Measurements from ENCODE around the gene UTP14C.
"Not testable (repeated sequence)": the region's sequence is repeated elsewhere in the genome, so short reads cannot be mapped to it uniquely, and the experiment has no call there.

UTP14C gene

GRCh38 chr13:52027832-52028231, 3.3 kb downstream of the UTP14C start:
- TF ChIP-seq CTCF (IDR thresholded peaks at IDR 0.05; ENCODE audit: extremely low read depth, missing control alignments), result no peak
- DNase-seq (ENCODE audit: low spot score), result no peak

DNA sequence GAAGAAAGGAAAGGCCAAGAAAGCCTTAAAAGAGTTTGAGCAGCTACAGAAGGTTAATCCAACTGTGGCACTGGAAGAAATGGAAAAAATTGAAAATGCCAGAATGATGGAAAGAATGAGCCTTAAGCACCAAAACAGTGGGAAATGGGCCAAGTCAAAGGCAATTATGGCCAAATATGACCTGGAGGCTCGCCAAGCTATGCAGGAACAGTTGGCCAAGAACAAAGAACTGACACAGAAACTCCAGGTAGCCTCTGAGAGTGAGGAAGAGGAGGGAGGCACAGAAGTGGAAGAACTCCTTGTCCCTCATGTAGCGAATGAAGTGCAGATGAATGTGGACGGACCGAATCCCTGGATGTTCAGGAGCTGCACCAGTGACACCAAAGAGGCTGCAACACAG, 5.1 kb downstream of the UTP14C start:
- DNase-seq (ENCODE audit: low spot score), result no peak
- TF ChIP-seq CTCF (IDR thresholded peaks at IDR 0.05; ENCODE audit: extremely low read depth, missing control alignments), result no peak

GRCh38 chr13:52030401-52030800, 5.9 kb downstream of the UTP14C start:
- DNase-seq (ENCODE audit: low spot score), result not testable (repeated sequence)

GRCh38 chr13:52033039-52033438, 8.5 kb downstream of the UTP14C start:
- DNase-seq (ENCODE audit: low spot score), result no peak
- TF ChIP-seq CTCF (IDR thresholded peaks at IDR 0.05; ENCODE audit: extremely low read depth, missing control alignments), result no peak

DNA sequence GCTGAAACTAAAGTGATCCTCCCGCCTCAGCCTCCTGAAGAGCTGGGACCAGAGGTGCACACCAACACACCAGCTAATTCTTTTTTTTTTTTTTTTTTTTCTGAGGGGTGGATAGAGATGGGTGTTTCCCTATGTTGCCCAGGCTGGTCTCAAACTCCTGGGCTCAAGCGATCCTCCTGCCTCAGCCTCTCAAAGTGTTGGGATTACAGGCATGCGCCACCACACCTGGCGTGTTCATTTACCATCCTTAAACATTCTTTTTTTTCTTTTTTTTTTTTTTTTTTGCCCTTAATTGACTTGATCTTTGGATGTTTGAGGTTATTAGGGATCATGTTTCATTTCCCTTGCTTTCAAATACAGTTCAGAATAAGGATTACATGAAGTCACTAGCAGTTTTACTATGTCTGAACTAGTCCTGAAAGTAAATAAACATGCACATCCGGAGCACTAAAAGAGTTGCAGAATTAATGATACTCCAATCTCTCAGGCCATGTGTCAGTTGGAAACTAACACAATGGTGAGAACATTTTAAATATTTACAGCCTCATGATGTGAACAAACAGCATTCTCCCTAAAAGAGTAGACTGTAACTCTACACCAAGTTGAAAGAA, 10.2 kb downstream of the UTP14C start:
- no peak for TF ChIP-seq CTCF (IDR thresholded peaks at IDR 0.05; ENCODE audit: extremely low read depth, missing control alignments)
- no peak for DNase-seq (ENCODE audit: low spot score)

- TF ChIP-seq CTCF (IDR thresholded peaks at IDR 0.05; ENCODE audit: extremely low read depth, missing control alignments), result no peak
- DNase-seq (ENCODE audit: low spot score), result no peak
Measured at GRCh38 chr13:52036037-52036436, 11.5 kb downstream of the UTP14C start.

DNA sequence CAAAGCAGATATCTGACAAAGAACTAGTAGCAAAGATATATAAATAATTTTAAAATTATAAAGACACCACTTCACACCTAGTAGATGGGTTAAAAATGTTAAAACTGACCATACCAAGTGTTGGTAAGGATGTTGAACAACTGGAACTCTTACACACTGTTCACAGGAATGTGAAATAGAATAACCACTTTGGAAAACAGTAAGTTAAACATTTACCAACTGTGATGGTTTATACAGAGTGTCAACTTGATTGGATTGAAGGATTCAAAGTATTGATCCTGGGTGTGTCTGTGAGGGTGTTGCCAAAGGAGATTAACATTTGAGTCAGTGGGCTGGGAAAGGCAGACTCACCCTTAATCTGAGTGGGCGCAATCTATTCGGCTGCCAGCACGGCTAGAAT, 19.2 kb downstream of the UTP14C start:
- TF ChIP-seq CTCF (IDR thresholded peaks at IDR 0.05; ENCODE audit: extremely low read depth, missing control alignments), result no peak
- no peak for DNase-seq (ENCODE audit: low spot score)

DNA sequence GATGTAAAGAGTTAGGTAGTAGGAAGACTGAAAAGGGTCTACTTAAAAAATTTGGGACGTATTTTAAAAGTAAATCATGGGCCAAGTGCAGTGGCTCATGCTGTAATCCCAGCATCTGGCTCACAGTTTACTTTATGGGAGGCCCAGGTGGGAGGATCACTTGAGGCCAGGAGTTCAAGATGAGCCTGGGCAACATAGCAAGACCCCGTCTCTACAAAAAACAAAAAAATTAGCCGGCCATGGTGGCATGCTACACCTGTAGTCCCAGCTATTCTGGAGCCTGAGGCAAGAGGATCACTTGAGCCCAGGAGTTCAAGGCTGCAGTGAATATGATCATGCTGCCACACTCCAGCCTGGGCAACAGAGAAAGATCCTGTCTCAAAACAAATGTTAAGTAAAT, 23.0 kb downstream of the UTP14C start:
- no peak for TF ChIP-seq CTCF (IDR thresholded peaks at IDR 0.05; ENCODE audit: extremely low read depth, missing control alignments)
- DNase-seq (ENCODE audit: low spot score), result no peak

All from GM20000 (cell line).